Tibial nerve (tissue), 4 donors: ENCODE results near the gene EXOC3L2. TPM values are rescaled to one million over a fixed set of nuclear protein-coding genes. Genes with fewer than 3 reads are reported as not detected.

ENCODE experiments used
- DNase-seq, 2 donors: peaks; one replicate each; pipeline ENCODE4 v3.0.0-alpha.2; 2019; ENCODE audit warnings: low spot score in 2 of 2
- H3K27ac ChIP-seq, 4 donors: fragments of 200-600 bp; sonication (generic) in 3 of 4; one replicate each; pipeline ENCODE4 v1.5.1; 2017 to 2019; ENCODE audit warnings: mild to moderate bottlenecking in 1 of 4
- H3K27me3 ChIP-seq, 2 donors: fragments of 200-600 bp; sonication (generic) in 1 of 2; one replicate each; pipeline versions ENCODE4 v1.5.1 to v1.6.0; 2017 to 2019
- H3K36me3 ChIP-seq, 3 donors: fragments of 200-600 bp; sonication (generic); one replicate each; pipeline ENCODE4 v1.5.1; 2018 to 2019
- H3K4me1 ChIP-seq, 4 donors: fragments of 200-600 bp; sonication (generic) in 3 of 4; one replicate each; pipeline ENCODE4 v1.5.1; 2017 to 2019
- H3K4me3 ChIP-seq, 4 donors: fragments of 200-600 bp; sonication (generic) in 3 of 4; one replicate each; pipeline ENCODE4 v1.5.1; 2017 to 2019; ENCODE audit warnings: mild to moderate bottlenecking in 1 of 4, moderate library complexity in 1 of 4
- H3K9me3 ChIP-seq, 4 donors: fragments of 200-600 bp; sonication (generic) in 3 of 4; one replicate each; pipeline ENCODE4 v1.5.1; 2017 to 2019
- EP300 ChIP-seq, 2 donors: sonication (generic); formaldehyde crosslinking; IDR thresholded peaks; one replicate each; pipeline ENCODE4 v1.6.1; 2017; ENCODE audit warnings: antibody characterized with exemption in 2 of 2, mild to moderate bottlenecking in 1 of 2
- POLR2A ChIP-seq, 2 donors: fragments of 450-650 bp; IDR thresholded peaks; one replicate each; pipeline ENCODE4 v1.6.1; 2017; ENCODE audit warnings: antibody characterized with exemption in 2 of 2, mild to moderate bottlenecking in 2 of 2, moderate library complexity in 2 of 2
- WGBS, 2 donors: methylation state at CpG; one replicate each; pipeline ENCODE4 v1.1.5; 2018; 5-methylcytosine and 5-hydroxymethylcytosine counted together
- total RNA-seq, 4 donors: library from RNA; depleted of rRNA; stranded (reverse); fragments of >200 nt; gene quantifications; one replicate each; pipeline ENCODE4 v1.1.0, GENCODE V29; 2016
- TF ChIP-seq, protein P1 (sequence below), 5 experiments: fragments of 200-600 bp in 3 of 5; fragments of 450-650 bp in 2 of 5; sonication (generic) in 3 of 5; IDR thresholded peaks; one replicate each; pipeline ENCODE4 v1.5.1; 2016 to 2019; ENCODE audit warnings: antibody characterized with exemption in 5 of 5, mild to moderate bottlenecking in 3 of 5, moderate library complexity in 2 of 5

EXOC3L2 gene
- total RNA-seq, 4 donors from 2014 or later = 0.63 to 3.7 (median 2.3) TPM

GRCh38 chr19:45222724-45223123 lies 22.5 kb downstream of the EXOC3L2 start:
- no peaks in the 10 kb centered on the region for H3K9me3 ChIP-seq
- peaks cover 0 to 18% of the 10 kb centered on the region in 2 donors for H3K27me3 ChIP-seq
- no peak for TF ChIP-seq EP300 (IDR thresholded peaks at IDR 0.05)
- TF ChIP-seq POLR2A (IDR thresholded peaks at IDR 0.05) = no peak
- TF ChIP-seq, protein P1, sequence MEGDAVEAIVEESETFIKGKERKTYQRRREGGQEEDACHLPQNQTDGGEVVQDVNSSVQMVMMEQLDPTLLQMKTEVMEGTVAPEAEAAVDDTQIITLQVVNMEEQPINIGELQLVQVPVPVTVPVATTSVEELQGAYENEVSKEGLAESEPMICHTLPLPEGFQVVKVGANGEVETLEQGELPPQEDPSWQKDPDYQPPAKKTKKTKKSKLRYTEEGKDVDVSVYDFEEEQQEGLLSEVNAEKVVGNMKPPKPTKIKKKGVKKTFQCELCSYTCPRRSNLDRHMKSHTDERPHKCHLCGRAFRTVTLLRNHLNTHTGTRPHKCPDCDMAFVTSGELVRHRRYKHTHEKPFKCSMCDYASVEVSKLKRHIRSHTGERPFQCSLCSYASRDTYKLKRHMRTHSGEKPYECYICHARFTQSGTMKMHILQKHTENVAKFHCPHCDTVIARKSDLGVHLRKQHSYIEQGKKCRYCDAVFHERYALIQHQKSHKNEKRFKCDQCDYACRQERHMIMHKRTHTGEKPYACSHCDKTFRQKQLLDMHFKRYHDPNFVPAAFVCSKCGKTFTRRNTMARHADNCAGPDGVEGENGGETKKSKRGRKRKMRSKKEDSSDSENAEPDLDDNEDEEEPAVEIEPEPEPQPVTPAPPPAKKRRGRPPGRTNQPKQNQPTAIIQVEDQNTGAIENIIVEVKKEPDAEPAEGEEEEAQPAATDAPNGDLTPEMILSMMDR (IDR thresholded peaks at IDR 0.05) = no peak
- H3K4me3 ChIP-seq = no peak overlapping the region
- WGBS, 2 donors = 87 to 88% methylated on average over 6 of the region's 6 CpGs
- H3K36me3 ChIP-seq = no peaks in the 10 kb centered on the region
- DNase-seq = no peak
- no peak overlapping the region for H3K27ac ChIP-seq
- H3K4me1 ChIP-seq = peaks cover 0 to 11% (median 0%) of the 10 kb centered on the region in 4 donors

- TF ChIP-seq, protein P1 (IDR thresholded peaks at IDR 0.05) = no peak
- TF ChIP-seq POLR2A (IDR thresholded peaks at IDR 0.05) (no peak), EP300 (IDR thresholded peaks at IDR 0.05) (no peak)
- Histone ChIP-seq H3K27ac (no peak overlapping the region), H3K9me3 (no peaks in the 10 kb centered on the region), H3K4me1 (peaks cover 0 to 34% (median 4%) of the 10 kb centered on the region in 4 donors), H3K4me3 (no peak overlapping the region), H3K36me3 (no peaks in the 10 kb centered on the region), H3K27me3 (peaks cover 0 to 51% of the 10 kb centered on the region in 2 donors)
- 58 to 63% methylated on average over 18 of the region's 18 CpGs for whole genome bisulfite sequencing, 2 donors
- no peak for DNase-seq
Observed at GRCh38 chr19:45218911-45219743, 26.1 kb downstream of the EXOC3L2 start.

GRCh38 chr19:45218426-45218825 lies 26.8 kb downstream of the EXOC3L2 start:
- Histone ChIP-seq H3K4me3 (no peak overlapping the region), H3K27ac (no peak overlapping the region), H3K9me3 (no peaks in the 10 kb centered on the region), H3K36me3 (no peaks in the 10 kb centered on the region), H3K27me3 (peaks cover 0 to 51% of the 10 kb centered on the region in 2 donors), H3K4me1 (peaks cover 0 to 34% (median 4%) of the 10 kb centered on the region in 4 donors)
- DNase-seq = no peak
- no peak for TF ChIP-seq POLR2A (IDR thresholded peaks at IDR 0.05)
- TF ChIP-seq, protein P1 (IDR thresholded peaks at IDR 0.05) = no peak
- TF ChIP-seq EP300 (IDR thresholded peaks at IDR 0.05) = no peak
- 61 to 65% methylated on average over 4 of the region's 4 CpGs for WGBS, 2 donors

DNA sequence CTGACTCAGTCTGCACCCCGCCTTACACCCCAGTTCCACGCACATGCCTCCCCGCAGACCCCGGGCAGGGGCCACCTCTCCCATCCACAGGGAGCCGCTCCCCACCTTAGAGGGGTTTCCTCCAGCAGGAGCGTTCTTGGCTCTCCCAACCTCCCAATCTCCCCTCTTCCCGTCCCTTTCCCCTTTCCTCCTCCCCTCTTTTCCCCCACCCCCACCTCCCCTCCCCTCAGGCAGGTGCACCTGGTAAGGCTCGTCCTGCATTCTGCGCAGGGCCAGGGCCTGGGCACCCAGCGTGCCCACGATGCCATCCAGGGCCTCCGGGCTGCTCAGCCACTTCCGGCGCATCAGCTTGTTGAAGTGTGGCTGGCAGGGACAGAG lies 27.3 kb downstream of the EXOC3L2 start:
- no peak overlapping the region for H3K4me3 ChIP-seq
- no peak overlapping the region for H3K27ac ChIP-seq
- no peaks in the 10 kb centered on the region for H3K36me3 ChIP-seq
- TF ChIP-seq POLR2A (IDR thresholded peaks at IDR 0.05) = no peak
- TF ChIP-seq EP300 (IDR thresholded peaks at IDR 0.05) = no peak
- TF ChIP-seq, protein P1 (IDR thresholded peaks at IDR 0.05) = no peak
- no peaks in the 10 kb centered on the region for H3K9me3 ChIP-seq
- no peak for DNase-seq
- WGBS, 2 donors = 41 to 52% methylated on average over 9 to 14 of the region's 14 CpGs
- peaks cover 0 to 34% (median 4%) of the 10 kb centered on the region in 4 donors for H3K4me1 ChIP-seq
- H3K27me3 ChIP-seq = peaks cover 0 to 51% of the 10 kb centered on the region in 2 donors

DNA sequence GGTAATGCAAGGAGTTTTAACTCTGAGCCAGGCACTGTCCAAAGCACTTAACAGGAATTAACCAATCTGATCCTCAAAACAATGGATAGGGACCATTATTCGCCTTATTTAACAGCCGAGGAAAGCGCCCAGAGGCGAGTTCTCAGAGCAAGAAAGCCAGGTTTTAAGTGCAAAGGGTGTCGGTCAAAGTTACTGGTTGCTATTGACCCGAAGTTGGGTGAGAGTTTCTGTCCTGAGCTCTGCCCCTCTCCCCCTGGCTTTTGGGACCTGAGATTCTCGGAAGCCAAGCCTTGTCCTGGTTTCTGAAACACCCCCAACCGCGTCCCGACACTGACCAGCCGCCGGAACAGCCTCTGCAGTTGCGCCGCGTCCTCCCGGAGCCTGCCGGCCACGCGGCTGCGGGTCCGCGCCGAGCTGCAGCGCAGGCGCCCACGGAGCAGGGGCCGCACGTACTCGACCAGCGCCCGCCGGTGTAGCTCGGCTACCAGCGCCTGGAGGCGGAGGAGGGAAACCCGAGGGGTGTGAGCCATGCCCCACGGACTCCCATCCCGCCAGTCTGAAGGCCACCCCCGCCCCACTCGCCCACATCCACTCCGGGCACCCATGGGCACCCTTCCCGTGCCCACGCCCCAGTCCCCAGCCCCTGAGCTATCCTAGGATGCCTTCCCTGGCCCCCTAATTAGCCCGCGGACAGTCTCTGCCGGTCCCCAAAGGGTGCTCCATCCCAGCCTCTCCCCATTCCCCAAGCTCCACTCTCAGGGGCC lies 27.8 kb downstream of the EXOC3L2 start:
- Histone ChIP-seq H3K27me3 (peaks cover 0 to 51% of the 10 kb centered on the region in 2 donors), H3K9me3 (no peaks in the 10 kb centered on the region), H3K4me3 (no peak overlapping the region), H3K4me1 (peaks cover 0 to 34% (median 4%) of the 10 kb centered on the region in 4 donors), H3K27ac (no peak overlapping the region), H3K36me3 (no peaks in the 10 kb centered on the region)
- TF ChIP-seq POLR2A (IDR thresholded peaks at IDR 0.05) (no peak), EP300 (IDR thresholded peaks at IDR 0.05) (no peak)
- TF ChIP-seq, protein P1 (IDR thresholded peaks at IDR 0.05) = no peak
- DNase-seq = no peak
- WGBS, 2 donors = 20 to 31% methylated on average over 25 to 30 of the region's 46 CpGs
